ENCODE results near the gene CASZ1.

The CASZ1 gene

DNA sequence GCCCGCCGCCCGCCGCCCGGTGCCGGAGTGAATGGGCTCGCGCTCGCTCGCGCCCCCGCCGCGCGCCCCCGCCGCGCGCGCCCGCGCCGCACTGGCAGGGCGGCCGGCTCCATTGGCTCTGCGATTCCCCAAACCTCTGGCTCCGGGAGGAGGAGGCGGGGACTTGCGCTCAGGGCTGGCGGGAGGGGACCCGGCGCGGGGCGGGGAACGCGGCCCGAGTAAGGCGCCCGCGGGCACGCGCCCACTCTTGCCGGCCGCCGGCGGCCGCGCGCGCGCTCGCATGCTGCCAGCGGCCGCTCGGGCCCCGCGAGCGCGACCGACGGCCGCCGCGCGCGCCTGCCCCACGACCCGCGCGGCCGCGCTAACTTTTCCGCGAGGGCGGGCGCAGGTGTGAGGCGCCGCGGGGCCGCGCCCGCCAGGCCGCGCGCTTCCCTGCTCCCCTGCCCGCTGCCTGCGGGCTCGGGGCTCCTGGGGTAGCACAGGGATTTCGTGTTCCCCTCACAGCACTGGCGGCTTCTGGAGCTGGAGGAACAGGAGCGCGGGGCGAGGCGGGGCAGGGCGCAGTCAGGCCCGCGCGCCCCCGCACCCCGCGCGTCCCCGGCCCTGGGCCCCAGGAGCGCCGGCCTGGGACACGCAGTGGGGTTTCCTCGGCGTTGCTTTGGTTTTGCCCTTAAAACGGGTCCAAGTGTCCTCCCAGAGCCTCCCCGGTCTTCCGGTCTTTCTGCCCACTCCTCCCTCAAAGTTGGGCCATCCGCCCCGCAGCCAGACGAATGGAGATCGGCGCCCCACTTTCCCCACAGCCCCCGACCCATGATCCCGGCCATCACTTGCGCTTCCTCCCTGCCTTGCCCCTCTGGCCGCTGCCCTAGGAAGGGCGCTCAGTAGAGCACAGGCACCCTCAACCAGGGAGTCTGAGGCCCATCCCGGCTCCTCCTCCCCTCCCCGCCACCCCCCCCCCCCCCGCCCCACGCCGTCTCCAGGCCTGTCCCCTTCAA, 101.5 kb downstream of the CASZ1 start:
- Histone ChIP-seq H3K36me3 (ENCODE audit: control insufficient read depth, insufficient read depth, low read length) (no peaks in the 10 kb centered on the region), H2AFZ (no peak overlapping the region), H3K4me2 (ENCODE audit: low read length) (peak overlapping the region; percentile 66), H3K27ac (no peak overlapping the region), H3K9me3 (ENCODE audit: control insufficient read depth, low read length) (no peaks in the 10 kb centered on the region), H3K4me1 (no peaks in the 10 kb centered on the region), H3K4me3 (ENCODE audit: low read depth, low read length) (peak overlapping the region; percentile 31), H3K27me3 (ENCODE audit: control insufficient read depth, insufficient read depth, low read length) (no peaks in the 10 kb centered on the region), H3K9ac (no peak overlapping the region), H3K79me2 (no peaks in the 10 kb centered on the region)
- TF ChIP-seq, protein P1, sequence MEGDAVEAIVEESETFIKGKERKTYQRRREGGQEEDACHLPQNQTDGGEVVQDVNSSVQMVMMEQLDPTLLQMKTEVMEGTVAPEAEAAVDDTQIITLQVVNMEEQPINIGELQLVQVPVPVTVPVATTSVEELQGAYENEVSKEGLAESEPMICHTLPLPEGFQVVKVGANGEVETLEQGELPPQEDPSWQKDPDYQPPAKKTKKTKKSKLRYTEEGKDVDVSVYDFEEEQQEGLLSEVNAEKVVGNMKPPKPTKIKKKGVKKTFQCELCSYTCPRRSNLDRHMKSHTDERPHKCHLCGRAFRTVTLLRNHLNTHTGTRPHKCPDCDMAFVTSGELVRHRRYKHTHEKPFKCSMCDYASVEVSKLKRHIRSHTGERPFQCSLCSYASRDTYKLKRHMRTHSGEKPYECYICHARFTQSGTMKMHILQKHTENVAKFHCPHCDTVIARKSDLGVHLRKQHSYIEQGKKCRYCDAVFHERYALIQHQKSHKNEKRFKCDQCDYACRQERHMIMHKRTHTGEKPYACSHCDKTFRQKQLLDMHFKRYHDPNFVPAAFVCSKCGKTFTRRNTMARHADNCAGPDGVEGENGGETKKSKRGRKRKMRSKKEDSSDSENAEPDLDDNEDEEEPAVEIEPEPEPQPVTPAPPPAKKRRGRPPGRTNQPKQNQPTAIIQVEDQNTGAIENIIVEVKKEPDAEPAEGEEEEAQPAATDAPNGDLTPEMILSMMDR (IDR thresholded peaks at IDR 0.05) = no peak

DNA sequence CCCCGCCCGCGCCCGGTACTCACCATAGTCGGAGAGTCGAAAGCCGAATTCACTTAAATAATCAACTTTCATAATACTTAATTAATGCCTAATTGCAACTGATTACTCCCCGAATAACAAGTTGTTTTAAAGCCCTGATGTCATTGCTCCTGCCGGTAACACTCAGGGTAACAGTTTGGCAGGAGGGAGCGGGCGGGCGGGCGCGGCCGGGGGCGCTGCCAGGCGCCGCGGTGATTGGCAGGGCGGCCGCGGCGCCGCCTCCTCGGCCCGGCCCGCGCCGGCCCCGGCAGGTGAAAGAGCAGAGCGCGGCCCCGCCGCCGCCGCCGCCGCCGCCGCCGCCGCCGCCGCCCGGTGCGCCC, 102.2 kb downstream of the CASZ1 start:
- Histone ChIP-seq H2AFZ (no peak overlapping the region), H3K9ac (no peak overlapping the region), H3K4me1 (no peaks in the 10 kb centered on the region), H3K27ac (no peak overlapping the region), H3K27me3 (ENCODE audit: control insufficient read depth, insufficient read depth, low read length) (no peaks in the 10 kb centered on the region), H3K4me3 (ENCODE audit: low read depth, low read length) (peak overlapping the region; percentile 34), H3K79me2 (no peaks in the 10 kb centered on the region), H3K36me3 (ENCODE audit: control insufficient read depth, insufficient read depth, low read length) (no peaks in the 10 kb centered on the region), H3K9me3 (ENCODE audit: control insufficient read depth, low read length) (no peaks in the 10 kb centered on the region), H3K4me2 (ENCODE audit: low read length) (peak overlapping the region; percentile 53)
- TF ChIP-seq, protein P1 (IDR thresholded peaks at IDR 0.05) = no peak

DNA sequence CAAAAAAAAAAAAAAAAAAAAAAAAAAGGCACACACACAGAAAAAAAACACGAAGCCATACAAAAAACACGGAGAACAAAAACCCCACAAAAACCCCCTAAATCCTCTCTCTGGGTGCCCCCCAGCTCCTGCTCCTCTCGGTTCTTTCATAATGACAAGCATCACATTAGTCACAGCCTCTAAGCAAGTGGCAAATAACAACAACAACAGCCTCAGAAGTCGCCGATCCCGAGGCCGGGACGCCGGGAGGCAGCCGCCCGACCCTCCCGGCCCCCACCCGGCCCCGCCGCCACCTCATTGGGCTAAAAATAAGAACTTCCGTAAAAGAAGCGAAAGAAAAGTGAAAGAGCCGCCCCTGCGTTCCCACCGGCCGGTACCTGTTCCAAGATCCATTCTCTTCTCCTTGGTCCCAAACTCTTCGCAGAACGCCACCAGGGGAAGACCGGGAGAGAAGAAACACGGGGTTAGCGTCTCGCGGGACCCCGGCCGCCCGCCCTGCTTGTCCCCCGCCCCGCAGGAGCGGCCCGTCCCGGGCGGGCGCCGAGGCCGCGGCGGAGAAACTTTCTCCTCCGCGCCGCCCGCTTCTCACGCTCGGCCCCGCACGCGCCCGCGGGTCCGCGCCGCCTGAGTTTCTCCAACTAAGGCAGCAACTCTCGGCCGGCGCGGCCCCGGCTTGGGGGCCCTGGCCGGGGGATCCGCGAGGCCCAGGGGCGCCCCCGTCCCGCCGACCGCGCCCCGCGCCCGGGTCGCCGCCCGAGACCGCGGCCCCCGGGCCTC, 102.8 kb downstream of the CASZ1 start:
- Histone ChIP-seq H3K27ac (no peak overlapping the region), H3K27me3 (ENCODE audit: control insufficient read depth, insufficient read depth, low read length) (no peaks in the 10 kb centered on the region), H3K36me3 (ENCODE audit: control insufficient read depth, insufficient read depth, low read length) (no peaks in the 10 kb centered on the region), H3K9me3 (ENCODE audit: control insufficient read depth, low read length) (no peaks in the 10 kb centered on the region), H3K4me3 (ENCODE audit: low read depth, low read length) (peak overlapping the region; percentile 61), H2AFZ (peak overlapping the region; percentile 69), H3K4me2 (ENCODE audit: low read length) (peak overlapping the region; percentile 76), H3K79me2 (no peaks in the 10 kb centered on the region), H3K9ac (no peak overlapping the region), H3K4me1 (no peaks in the 10 kb centered on the region)
- TF ChIP-seq, protein P1 (IDR thresholded peaks at IDR 0.05) = no peak

DNA sequence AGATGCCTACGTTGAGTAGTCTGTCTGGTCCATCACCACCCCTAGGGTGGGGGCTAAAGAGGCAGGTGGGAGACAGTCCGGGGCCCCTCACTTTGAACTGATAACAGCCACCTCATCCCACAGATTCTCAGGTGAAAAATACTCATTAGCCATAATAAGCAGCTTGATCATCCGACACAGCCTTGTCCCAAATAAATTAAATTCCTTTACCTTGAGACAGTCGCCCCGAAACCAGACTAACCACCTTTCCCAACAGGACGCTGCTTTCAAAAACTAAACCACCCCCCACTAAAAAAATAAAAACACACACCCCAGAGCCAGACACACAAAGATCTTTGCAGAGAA, 103.3 kb downstream of the CASZ1 start:
- no peaks in the 10 kb centered on the region for H3K36me3 ChIP-seq (ENCODE audit: control insufficient read depth, insufficient read depth, low read length)
- no peak overlapping the region for H3K27ac ChIP-seq
- TF ChIP-seq, protein P1 (IDR thresholded peaks at IDR 0.05) = no peak
- H3K79me2 ChIP-seq = no peaks in the 10 kb centered on the region
- no peaks in the 10 kb centered on the region for H3K27me3 ChIP-seq (ENCODE audit: control insufficient read depth, insufficient read depth, low read length)
- peak overlapping the region; percentile 76 for H3K4me2 ChIP-seq (ENCODE audit: low read length)
- H3K4me3 ChIP-seq (ENCODE audit: low read depth, low read length) = peak overlapping the region; percentile 61
- H3K4me1 ChIP-seq = no peaks in the 10 kb centered on the region
- H3K9ac ChIP-seq = no peak overlapping the region
- no peaks in the 10 kb centered on the region for H3K9me3 ChIP-seq (ENCODE audit: control insufficient read depth, low read length)
- H2AFZ ChIP-seq = no peak overlapping the region
